Measurements from ENCODE around the gene C22orf23. TPM values are rescaled to one million over a fixed set of nuclear protein-coding genes. Genes with fewer than 3 reads are reported as not detected.

C22orf23 gene
- total and polyA plus RNA-seq, 10 of the 15 experiments (the other 5 are each of a cell fraction or from before 2014, with no cell fraction given) = 0.04 to 0.38 (median 0.11) TPM; not detected in 5

DNA sequence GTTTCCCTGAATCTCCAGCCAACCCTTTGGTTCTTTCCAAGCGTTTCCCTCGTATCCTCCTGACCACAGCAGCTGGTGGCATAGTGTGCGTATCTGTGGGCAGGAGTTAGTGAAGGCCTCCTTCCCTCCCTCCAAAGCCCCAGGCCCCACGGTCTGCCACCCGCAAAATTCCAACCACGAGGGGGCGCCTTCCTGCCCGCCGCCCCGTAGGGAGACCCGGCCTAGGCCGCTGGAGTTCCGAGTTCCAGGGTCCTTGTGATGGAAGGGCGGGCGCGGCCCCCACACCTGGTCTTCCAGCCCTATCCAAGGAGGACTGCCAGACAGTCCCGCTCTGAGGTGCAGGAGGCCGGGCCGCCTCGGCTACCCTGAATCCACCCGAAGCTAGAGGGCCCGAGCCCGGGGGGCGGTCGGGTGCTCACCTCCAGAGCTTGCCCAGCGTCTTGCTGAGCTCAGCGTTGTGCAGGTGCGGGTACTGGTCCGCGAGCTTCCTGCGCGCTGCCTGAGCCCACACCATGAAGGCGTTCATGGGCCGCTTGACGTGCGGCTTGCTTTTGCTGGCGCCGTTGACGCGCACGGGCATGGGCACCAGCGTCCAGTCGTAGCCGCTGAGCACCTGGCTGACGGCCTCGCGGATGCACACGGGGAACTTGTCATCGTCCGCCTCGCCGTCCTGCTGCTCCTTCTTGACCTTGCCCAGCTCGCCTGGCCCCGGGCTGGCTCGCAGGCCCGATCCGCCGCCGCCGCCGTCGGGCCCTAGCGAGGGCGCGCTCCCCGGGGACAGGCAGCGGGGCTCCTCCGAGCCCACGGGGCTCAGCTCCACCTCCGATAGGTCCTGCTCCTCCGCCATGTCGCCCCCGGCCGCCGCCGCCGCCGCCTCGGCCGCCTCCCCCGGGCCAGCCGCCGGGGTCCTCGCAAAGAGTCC lies 29.8 kb upstream of the C22orf23 start:
- FAIRE-seq = no peak
- TF ChIP-seq RCOR1 (conservative IDR thresholded peaks at IDR 0.05; ENCODE audit: low read depth, low read length) = no peak
- no peak for TF ChIP-seq NRF1 (conservative IDR thresholded peaks at IDR 0.05; ENCODE audit: low read depth, low read length)
- no peak for TF ChIP-seq NBN (IDR thresholded peaks at IDR 0.05)
- no peak for TF ChIP-seq CBX5 (IDR thresholded peaks at IDR 0.05; ENCODE audit: low read depth)
- TF ChIP-seq ZNF274 (IDR thresholded peaks at IDR 0.05; ENCODE audit: insufficient read depth, insufficient read length) = no peak
- TF ChIP-seq, protein P1, sequence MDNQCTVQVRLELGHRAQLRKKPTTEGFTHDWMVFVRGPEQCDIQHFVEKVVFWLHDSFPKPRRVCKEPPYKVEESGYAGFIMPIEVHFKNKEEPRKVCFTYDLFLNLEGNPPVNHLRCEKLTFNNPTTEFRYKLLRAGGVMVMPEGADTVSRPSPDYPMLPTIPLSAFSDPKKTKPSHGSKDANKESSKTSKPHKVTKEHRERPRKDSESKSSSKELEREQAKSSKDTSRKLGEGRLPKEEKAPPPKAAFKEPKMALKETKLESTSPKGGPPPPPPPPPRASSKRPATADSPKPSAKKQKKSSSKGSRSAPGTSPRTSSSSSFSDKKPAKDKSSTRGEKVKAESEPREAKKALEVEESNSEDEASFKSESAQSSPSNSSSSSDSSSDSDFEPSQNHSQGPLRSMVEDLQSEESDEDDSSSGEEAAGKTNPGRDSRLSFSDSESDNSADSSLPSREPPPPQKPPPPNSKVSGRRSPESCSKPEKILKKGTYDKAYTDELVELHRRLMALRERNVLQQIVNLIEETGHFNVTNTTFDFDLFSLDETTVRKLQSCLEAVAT (IDR thresholded peaks at IDR 0.05) = no peak
- no peak for TF ChIP-seq TBL1XR1 (IDR thresholded peaks at IDR 0.05; ENCODE audit: low read depth, low read length)
- TF ChIP-seq POLR2AphosphoS2 (IDR thresholded peaks at IDR 0.05; ENCODE audit: low read depth, low read length) = no peak
- TF ChIP-seq CREM (IDR thresholded peaks at IDR 0.05; ENCODE audit: low read depth) = no peak
- TF ChIP-seq, protein P2, sequence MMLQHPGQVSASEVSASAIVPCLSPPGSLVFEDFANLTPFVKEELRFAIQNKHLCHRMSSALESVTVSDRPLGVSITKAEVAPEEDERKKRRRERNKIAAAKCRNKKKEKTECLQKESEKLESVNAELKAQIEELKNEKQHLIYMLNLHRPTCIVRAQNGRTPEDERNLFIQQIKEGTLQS (IDR thresholded peaks at IDR 0.05; ENCODE audit: borderline replicate concordance, extremely low read depth, low read depth, low read length) = no peak
- TF ChIP-seq SP1 (IDR thresholded peaks at IDR 0.05; ENCODE audit: low read depth, low read length) = no peak
- TF ChIP-seq POLR2A (IDR thresholded peaks at IDR 0.05; ENCODE audit: low read depth, low read length) = no peak
- no peak for TF ChIP-seq NR2C1 (IDR thresholded peaks at IDR 0.05)
- no peak for TF ChIP-seq RAD21 (IDR thresholded peaks at IDR 0.05; ENCODE audit: insufficient read depth, low read depth, low read length)
- TF ChIP-seq, protein P3, sequence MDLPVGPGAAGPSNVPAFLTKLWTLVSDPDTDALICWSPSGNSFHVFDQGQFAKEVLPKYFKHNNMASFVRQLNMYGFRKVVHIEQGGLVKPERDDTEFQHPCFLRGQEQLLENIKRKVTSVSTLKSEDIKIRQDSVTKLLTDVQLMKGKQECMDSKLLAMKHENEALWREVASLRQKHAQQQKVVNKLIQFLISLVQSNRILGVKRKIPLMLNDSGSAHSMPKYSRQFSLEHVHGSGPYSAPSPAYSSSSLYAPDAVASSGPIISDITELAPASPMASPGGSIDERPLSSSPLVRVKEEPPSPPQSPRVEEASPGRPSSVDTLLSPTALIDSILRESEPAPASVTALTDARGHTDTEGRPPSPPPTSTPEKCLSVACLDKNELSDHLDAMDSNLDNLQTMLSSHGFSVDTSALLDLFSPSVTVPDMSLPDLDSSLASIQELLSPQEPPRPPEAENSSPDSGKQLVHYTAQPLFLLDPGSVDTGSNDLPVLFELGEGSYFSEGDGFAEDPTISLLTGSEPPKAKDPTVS (IDR thresholded peaks at IDR 0.05; ENCODE audit: low read depth, low read length) = no peak
- TF ChIP-seq, protein P4, sequence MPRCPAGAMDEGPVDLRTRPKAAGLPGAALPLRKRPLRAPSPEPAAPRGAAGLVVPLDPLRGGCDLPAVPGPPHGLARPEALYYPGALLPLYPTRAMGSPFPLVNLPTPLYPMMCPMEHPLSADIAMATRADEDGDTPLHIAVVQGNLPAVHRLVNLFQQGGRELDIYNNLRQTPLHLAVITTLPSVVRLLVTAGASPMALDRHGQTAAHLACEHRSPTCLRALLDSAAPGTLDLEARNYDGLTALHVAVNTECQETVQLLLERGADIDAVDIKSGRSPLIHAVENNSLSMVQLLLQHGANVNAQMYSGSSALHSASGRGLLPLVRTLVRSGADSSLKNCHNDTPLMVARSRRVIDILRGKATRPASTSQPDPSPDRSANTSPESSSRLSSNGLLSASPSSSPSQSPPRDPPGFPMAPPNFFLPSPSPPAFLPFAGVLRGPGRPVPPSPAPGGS (IDR thresholded peaks at IDR 0.05; ENCODE audit: borderline replicate concordance, insufficient read depth, low read depth, low read length, poor library complexity, severe bottlenecking) = no peak
- TF ChIP-seq, protein P5, sequence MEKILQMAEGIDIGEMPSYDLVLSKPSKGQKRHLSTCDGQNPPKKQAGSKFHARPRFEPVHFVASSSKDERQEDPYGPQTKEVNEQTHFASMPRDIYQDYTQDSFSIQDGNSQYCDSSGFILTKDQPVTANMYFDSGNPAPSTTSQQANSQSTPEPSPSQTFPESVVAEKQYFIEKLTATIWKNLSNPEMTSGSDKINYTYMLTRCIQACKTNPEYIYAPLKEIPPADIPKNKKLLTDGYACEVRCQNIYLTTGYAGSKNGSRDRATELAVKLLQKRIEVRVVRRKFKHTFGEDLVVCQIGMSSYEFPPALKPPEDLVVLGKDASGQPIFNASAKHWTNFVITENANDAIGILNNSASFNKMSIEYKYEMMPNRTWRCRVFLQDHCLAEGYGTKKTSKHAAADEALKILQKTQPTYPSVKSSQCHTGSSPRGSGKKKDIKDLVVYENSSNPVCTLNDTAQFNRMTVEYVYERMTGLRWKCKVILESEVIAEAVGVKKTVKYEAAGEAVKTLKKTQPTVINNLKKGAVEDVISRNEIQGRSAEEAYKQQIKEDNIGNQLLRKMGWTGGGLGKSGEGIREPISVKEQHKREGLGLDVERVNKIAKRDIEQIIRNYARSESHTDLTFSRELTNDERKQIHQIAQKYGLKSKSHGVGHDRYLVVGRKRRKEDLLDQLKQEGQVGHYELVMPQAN (conservative IDR thresholded peaks at IDR 0.05) = no peak

More for the DNA sequence above, 29.8 kb upstream of the C22orf23 start:
- Histone ChIP-seq H3K79me2 (ENCODE audit: control insufficient read depth, insufficient read depth, low read length) (no peaks in the 10 kb centered on the region), H3K9ac (ENCODE audit: control insufficient read depth, insufficient read depth, low read length) (no peak overlapping the region), H4K20me1 (ENCODE audit: control insufficient read depth, insufficient read depth) (no peaks in the 10 kb centered on the region), H3K36me3 (ENCODE audit: control insufficient read depth in 2 of 2, insufficient read depth in 2 of 2, low read length in 1 of 2) (no peaks in the 10 kb centered on the region; a peak in 1 of 4 replicates), H3K4me1 (ENCODE audit: control insufficient read depth, insufficient read depth, low read length) (no peaks in the 10 kb centered on the region), H3K9me3 (replicated peaks; ENCODE audit: control insufficient read depth, insufficient read depth, low read length) (no peaks in the 10 kb centered on the region), H2AFZ (ENCODE audit: control insufficient read depth, low read depth, low read length) (no peak overlapping the region), H3K4me2 (ENCODE audit: control insufficient read depth, insufficient read depth) (no peak overlapping the region), H3K27ac (ENCODE audit: control insufficient read depth, insufficient read depth) (no peak overlapping the region), H3K4me3 (no peak overlapping the region), H3K27me3 (replicated peaks in 1 of 2; ENCODE audit: control insufficient read depth in 2 of 2, insufficient read depth in 2 of 2, low read length in 1 of 2) (no peaks in the 10 kb centered on the region)
- intact Hi-C loops (cut with micrococcal nuclease; ENCODE audit: unreplicated experiment) = no loop called here
- DNase-seq (ENCODE audit: low read depth, low spot score) (no peak), ATAC-seq (no peak)
- in situ Hi-C loops (cut with MboI) = no loop called here
- ChIA-PET RAD21 (ENCODE audit: unreplicated experiment) (no interaction called here), POLR2A (no interaction called here), SMC1A (ENCODE audit: uncharacterized antibody, unreplicated experiment) (no interaction called here), CTCF (no interaction called here)
- BruUV-seq (replicated peaks) = no TSS peak
- 92% methylated on average over 51 of the region's 84 CpGs for WGBS (ENCODE audit: insufficient coverage, insufficient replicate concordance, low lambda C conversion rate, missing lambda C conversion rate)

Data from GM12878 (cell line).